Measurements from ENCODE around the gene INAFM2.

Gene INAFM2

GRCh38 chr15:40303576-40303975, 19.9 kb upstream of the INAFM2 start:
- no peak for DNase-seq (ENCODE audit: low spot score)
- in situ Hi-C loops (cut with MboI; ENCODE audit: low pct_unique_long_range_greater_than_20kb, low sequenced_read_pairs, unreplicated experiment): no loop called here
- TF ChIP-seq, protein P1, sequence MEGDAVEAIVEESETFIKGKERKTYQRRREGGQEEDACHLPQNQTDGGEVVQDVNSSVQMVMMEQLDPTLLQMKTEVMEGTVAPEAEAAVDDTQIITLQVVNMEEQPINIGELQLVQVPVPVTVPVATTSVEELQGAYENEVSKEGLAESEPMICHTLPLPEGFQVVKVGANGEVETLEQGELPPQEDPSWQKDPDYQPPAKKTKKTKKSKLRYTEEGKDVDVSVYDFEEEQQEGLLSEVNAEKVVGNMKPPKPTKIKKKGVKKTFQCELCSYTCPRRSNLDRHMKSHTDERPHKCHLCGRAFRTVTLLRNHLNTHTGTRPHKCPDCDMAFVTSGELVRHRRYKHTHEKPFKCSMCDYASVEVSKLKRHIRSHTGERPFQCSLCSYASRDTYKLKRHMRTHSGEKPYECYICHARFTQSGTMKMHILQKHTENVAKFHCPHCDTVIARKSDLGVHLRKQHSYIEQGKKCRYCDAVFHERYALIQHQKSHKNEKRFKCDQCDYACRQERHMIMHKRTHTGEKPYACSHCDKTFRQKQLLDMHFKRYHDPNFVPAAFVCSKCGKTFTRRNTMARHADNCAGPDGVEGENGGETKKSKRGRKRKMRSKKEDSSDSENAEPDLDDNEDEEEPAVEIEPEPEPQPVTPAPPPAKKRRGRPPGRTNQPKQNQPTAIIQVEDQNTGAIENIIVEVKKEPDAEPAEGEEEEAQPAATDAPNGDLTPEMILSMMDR (IDR thresholded peaks at IDR 0.05; ENCODE audit: extremely low read depth, insufficient read depth, missing control alignments): no peak

GRCh38 chr15:40305281-40305680, 18.2 kb upstream of the INAFM2 start:
- no peak for DNase-seq (ENCODE audit: low spot score)
- TF ChIP-seq, protein P1 (IDR thresholded peaks at IDR 0.05; ENCODE audit: extremely low read depth, insufficient read depth, missing control alignments): no peak
- in situ Hi-C loops (cut with MboI; ENCODE audit: low pct_unique_long_range_greater_than_20kb, low sequenced_read_pairs, unreplicated experiment): no loop called here

DNA sequence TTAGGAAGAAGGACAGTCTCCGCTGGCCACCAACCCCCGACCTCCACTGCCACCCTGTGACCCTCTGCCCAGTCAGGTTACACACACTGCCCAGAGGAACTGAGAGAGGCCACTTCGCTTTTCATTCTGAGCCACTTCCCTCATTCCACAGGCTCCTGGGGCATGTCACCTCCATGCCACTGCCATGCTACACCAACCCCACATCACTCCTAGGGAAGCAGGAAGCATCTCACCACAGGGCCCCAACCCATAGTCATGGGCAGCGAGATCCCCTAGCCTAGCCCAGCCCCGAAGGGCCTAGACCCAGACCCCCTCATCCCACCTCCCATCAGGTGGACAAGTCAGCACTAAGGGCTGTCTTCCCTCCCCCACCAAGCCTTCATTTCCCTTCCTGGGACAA, 17.1 kb upstream of the INAFM2 start:
- in situ Hi-C loops (cut with MboI; ENCODE audit: low pct_unique_long_range_greater_than_20kb, low sequenced_read_pairs, unreplicated experiment): no loop called here
- DNase-seq (ENCODE audit: low spot score): no peak
- TF ChIP-seq, protein P1 (IDR thresholded peaks at IDR 0.05; ENCODE audit: extremely low read depth, insufficient read depth, missing control alignments): no peak

- DNase-seq (ENCODE audit: low spot score): no peak
- TF ChIP-seq, protein P1 (IDR thresholded peaks at IDR 0.05; ENCODE audit: extremely low read depth, insufficient read depth, missing control alignments): no peak
- in situ Hi-C loops (cut with MboI; ENCODE audit: low pct_unique_long_range_greater_than_20kb, low sequenced_read_pairs, unreplicated experiment): no loop called here
Observed at GRCh38 chr15:40306908-40307307, 16.6 kb upstream of the INAFM2 start.

DNA sequence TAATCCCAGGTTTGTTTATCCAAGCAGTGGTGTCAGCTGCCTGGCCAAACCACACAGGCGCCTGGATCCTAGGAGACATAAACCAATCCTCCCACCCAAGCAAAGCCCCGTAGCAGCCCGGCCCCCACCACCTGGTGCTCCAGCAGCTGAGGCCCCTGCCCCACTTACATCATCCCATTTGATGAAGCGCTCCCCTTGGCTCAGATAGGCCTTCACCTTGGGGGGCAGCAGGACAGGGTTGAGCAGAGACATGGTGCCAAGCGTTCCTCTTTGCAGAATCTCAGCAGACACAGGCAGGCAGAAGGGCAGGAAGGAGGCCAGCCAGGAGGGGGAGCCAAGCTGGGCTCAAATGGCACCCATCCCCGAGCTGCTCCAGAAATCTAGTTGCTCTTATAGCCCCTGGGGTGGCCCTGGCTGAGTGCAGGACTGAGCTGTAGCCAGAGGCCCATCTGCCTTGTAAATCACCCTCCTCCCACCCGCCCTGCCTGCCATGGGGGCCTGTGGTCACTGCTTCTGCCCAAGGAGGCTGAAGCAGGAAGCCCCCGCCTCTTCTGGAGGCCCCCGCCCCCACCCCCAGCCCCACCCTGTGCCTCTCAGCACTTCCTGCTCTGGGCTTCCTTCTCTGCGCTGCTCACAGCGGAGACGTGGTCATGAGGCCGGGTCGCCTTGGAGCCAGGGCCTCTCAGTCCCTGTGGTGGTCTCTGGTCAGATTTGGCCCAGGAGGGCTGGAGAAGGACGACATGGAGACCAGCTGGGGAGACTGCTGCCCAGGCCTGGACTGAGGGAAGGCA, 15.9 kb upstream of the INAFM2 start, which contains the start of gene PLCB2:
PLCB2 (minus strand) TSS at position 515 of the 791 bp plus-strand sequence; CDS start at position 252, 263 bp downstream.
- peak; percentile 71 for DNase-seq (ENCODE audit: low spot score)
- TF ChIP-seq, protein P1 (IDR thresholded peaks at IDR 0.05; ENCODE audit: extremely low read depth, insufficient read depth, missing control alignments): peak; percentile 60
- in situ Hi-C loops (cut with MboI; ENCODE audit: low pct_unique_long_range_greater_than_20kb, low sequenced_read_pairs, unreplicated experiment): no loop called here

- TF ChIP-seq, protein P1 (IDR thresholded peaks at IDR 0.05; ENCODE audit: extremely low read depth, insufficient read depth, missing control alignments): no peak
- in situ Hi-C loops (cut with MboI; ENCODE audit: low pct_unique_long_range_greater_than_20kb, low sequenced_read_pairs, unreplicated experiment): no loop called here
- no peak for DNase-seq (ENCODE audit: low spot score)
Observed at GRCh38 chr15:40309344-40309862, 14.1 kb upstream of the INAFM2 start.
